HTR-8/SVneo (cell line): ENCODE results near the gene ILF3.
A peak's percentile ranks its signal among the peaks of the same experiment; 100 is the strongest.
"Not testable (repeated sequence)": the region's sequence is repeated elsewhere in the genome, so short reads cannot be mapped to it uniquely, and the experiment has no call there.

Experiments used
- DNase-seq: peaks from one replicate; pipeline ENCODE4 v3.0.0; 2011; ENCODE audit warnings: low spot score, mixed read lengths; ENCODE audit not compliant: insufficient read length
- FAIRE-seq: peaks from 2 replicates; lab custom pipeline; 2011; peaks lifted over from hg19 to GRCh38; lab: Jason Lieb, UNC

ILF3 gene

GRCh38 chr19:10641248-10641647 is 12.9 kb upstream of the ILF3 start:
- no peak for FAIRE-seq
- no peak for DNase-seq

- DNase-seq (no peak), FAIRE-seq (no peak)
Observed at GRCh38 chr19:10642473-10643171, 11.5 kb upstream of the ILF3 start.

GRCh38 chr19:10643172-10643967 is 10.8 kb upstream of the ILF3 start:
- FAIRE-seq (no peak), DNase-seq (no peak)

- FAIRE-seq (no peak), DNase-seq (no peak)
Observed at GRCh38 chr19:10643968-10644259, 10.2 kb upstream of the ILF3 start.

- FAIRE-seq, result no peak
- peak; percentile 94 for DNase-seq
Observed at GRCh38 chr19:10644260-10645007, 9.7 kb upstream of the ILF3 start.

- DNase-seq (no peak), FAIRE-seq (no peak)
Observed at GRCh38 chr19:10646456-10647159, 7.5 kb upstream of the ILF3 start.

- DNase-seq, result no peak
- no peak for FAIRE-seq
Observed at GRCh38 chr19:10648360-10648759, 5.8 kb upstream of the ILF3 start.

GRCh38 chr19:10651851-10652250 is 2.3 kb upstream of the ILF3 start:
- DNase-seq, result no peak
- no peak for FAIRE-seq

- no peak for FAIRE-seq
- no peak for DNase-seq
Observed at GRCh38 chr19:10653482-10653731, 739 bp upstream of the ILF3 start.

GRCh38 chr19:10654610-10655456 is 687 bp downstream of the ILF3 start:
- DNase-seq, result peak; percentile 67
- no peak for FAIRE-seq

GRCh38 chr19:10655457-10656312 is 1.5 kb downstream of the ILF3 start:
- no peak for DNase-seq
- FAIRE-seq, result no peak

GRCh38 chr19:10660346-10660745 is 6.2 kb downstream of the ILF3 start:
- DNase-seq, result no peak
- FAIRE-seq, result no peak

- no peak for DNase-seq
- no peak for FAIRE-seq
Observed at GRCh38 chr19:10661946-10662345, 7.8 kb downstream of the ILF3 start.

- DNase-seq (no peak), FAIRE-seq (no peak)
Observed at GRCh38 chr19:10662384-10663251, 8.5 kb downstream of the ILF3 start.

GRCh38 chr19:10663252-10663563 is 9.1 kb downstream of the ILF3 start:
- DNase-seq, FAIRE-seq: not testable (repeated sequence)

- DNase-seq, result no peak
- FAIRE-seq, result no peak
Observed at GRCh38 chr19:10667867-10668266, 13.7 kb downstream of the ILF3 start.

GRCh38 chr19:10669246-10669645 is 15.1 kb downstream of the ILF3 start:
- no peak for FAIRE-seq

GRCh38 chr19:10670182-10670581 is 16.0 kb downstream of the ILF3 start:
- DNase-seq, result no peak
- no peak for FAIRE-seq

More at GRCh38 chr19:10669246-10669645, 15.1 kb downstream of the ILF3 start:
- no peak for DNase-seq
